Pons (tissue), 1 donor: ENCODE results near the gene BUB1B.

Experiments used
- DNase-seq: peaks from one replicate; pipeline ENCODE4 v3.0.0-alpha.2; 2016; ENCODE audit warnings: low spot score

BUB1B gene

DNA sequence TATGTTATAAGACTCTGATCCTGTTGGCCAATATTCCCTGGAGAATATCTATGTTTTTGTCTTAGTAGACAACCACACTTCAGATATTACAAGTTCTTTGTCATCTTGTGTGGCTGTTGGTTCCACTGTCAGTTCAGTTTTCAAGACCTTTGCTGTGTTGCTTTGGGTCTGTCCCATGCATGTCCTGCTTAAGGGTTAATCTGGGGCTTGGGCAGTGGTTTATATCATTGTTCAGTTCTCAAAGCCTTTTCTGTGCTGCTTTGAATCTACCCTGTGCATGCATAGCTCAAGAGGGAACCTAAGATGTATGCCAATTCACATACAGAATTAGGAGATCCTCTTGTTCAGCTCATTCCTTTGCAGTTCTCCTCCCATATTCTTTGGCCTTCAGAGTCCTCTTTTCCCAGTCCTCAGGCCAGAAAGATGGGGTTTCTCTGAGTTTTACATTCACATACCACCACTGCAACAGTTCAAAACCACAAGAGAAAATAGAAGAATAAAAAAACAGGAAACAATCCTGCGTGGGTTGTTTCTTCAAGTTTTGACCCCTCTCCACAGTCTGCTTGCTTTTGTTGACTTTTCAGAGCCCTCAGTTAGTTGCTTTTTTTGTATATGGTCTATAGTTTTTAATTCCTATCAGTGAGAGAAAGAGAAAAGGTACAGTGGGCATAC, 21.6 kb downstream of the BUB1B start:
- DNase-seq = no peak

GRCh38 chr15:40183636-40184463, 23.0 kb downstream of the BUB1B start:
- DNase-seq = peak; percentile 19

DNA sequence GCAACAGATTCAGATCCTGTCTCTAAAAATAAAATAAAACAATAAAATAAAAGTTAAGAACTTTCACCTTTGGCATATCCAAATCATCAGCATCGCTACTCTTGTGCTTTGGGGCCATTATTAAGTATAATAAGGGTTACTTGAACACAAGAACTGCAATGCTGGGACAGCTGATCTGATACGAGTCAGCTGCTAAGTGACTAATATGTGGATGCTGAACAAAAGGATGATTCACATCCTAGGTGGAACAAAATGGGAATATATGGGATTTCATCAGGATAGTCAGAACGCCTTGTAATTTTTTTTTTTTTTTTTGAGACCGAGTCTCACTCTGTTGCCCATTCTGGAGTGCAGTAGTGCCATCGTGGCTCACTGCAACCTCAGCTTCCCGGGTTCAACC, 29.7 kb downstream of the BUB1B start:
- no peak for DNase-seq

DNA sequence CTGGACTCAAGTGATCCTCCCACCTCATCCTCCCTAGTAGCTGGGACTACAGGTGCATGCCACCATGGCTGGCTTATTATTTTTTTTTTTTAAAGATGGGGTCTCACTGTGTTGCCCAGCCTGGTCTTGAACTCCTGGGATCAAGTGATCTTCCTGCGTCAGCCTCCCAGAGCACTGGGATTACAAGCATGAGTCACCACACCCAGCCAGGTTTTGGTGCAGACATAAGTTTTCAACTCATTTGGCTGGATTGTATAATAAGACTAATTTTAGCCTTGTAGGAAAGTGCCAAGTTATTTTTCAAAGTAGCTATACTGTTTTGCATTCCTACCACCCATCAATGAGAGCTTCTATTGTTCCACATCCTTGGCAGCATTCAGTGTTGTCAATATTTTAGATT, 32.1 kb downstream of the BUB1B start:
- no peak for DNase-seq

- no peak for DNase-seq
These were observed 36.6 kb downstream of the BUB1B start for GRCh38 chr15:40197434-40197833.

GRCh38 chr15:40198355-40199085, 37.7 kb downstream of the BUB1B start:
- DNase-seq = no peak

DNA sequence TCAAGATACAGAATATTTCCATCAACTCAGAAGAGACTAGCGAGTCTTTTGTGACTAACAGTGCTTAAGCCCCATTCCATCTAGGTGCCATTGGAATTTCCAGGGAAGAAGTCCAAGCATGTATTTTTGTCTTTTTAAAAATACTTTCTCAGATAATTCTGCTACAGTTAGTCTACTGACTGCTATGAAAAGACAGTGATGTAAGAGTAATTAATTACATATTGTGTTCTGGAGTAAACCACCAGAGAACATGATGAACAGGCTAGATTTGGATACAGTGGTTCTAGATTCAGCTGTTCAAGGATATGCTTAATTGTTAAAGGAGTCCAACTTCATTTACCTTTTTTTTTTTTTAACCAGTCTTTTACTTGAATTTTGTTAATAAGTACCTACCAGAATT, 43.2 kb downstream of the BUB1B start:
- no peak for DNase-seq

- DNase-seq = peak; percentile 86
These were observed 56.4 kb downstream of the BUB1B start for GRCh38 chr15:40217166-40217824.

DNA sequence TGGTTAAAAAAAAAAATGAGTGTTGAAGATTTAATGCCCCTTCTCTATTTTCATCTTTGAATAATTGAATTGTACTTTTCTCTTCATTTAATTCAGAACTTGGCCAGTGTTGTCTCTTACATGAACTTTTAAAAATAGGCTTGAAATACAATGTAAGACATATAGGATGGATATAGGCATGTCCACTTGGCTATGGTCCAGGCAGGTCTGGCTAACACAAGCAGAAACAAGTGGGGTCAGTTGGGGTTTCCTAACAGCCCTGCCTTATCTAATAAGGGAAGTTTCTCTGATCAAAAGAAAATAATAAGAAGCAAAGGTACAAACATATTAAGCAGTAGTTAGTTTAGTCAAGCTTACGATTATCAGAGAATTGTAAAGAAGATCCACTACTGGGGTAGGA, 58.9 kb downstream of the BUB1B start:
- no peak for DNase-seq

DNA sequence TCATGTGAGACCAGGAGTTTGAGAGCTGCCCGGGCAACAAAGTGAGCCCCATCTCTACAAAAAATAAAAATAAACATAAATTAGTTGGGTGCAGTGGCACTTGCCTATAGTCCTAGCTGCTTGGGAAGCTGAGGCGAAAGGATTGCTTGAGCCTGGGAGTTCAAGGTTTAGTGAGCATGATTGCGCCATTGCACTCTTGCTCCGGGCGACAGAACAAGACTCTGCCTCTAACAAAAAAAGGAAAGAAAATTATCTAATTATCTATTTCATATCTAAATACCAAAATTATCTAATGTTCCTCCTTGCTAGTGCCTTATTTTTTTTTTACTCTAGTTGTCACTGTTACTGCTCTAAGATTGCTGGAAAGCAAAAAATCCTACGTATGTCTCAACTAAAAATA, 61.3 kb downstream of the BUB1B start:
- no peak for DNase-seq

GRCh38 chr15:40226736-40227135, 65.9 kb downstream of the BUB1B start:
- DNase-seq = no peak

DNA sequence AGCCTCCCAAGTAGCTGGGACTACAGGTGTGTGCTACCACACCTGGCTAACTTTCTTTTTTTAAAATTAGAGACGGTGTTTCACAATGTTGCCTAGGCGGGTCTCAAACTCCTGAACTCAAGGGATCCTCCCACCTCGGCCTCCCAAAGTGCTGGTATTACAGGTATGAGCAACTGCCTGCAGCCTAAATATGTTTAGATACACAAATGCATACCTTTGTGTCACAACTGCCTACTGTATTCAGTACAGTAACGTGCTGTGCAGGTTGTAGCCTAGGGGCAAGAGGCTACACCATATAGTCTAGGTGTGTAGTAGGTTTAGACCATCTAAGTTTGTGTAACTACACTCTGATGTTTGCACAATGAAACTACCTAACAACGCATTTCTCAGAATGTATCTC, 68.4 kb downstream of the BUB1B start:
- DNase-seq = no peak

GRCh38 chr15:40229956-40230355, 69.1 kb downstream of the BUB1B start:
- no peak for DNase-seq

- no peak for DNase-seq
These were observed 71.8 kb downstream of the BUB1B start for GRCh38 chr15:40232625-40233070.

DNA sequence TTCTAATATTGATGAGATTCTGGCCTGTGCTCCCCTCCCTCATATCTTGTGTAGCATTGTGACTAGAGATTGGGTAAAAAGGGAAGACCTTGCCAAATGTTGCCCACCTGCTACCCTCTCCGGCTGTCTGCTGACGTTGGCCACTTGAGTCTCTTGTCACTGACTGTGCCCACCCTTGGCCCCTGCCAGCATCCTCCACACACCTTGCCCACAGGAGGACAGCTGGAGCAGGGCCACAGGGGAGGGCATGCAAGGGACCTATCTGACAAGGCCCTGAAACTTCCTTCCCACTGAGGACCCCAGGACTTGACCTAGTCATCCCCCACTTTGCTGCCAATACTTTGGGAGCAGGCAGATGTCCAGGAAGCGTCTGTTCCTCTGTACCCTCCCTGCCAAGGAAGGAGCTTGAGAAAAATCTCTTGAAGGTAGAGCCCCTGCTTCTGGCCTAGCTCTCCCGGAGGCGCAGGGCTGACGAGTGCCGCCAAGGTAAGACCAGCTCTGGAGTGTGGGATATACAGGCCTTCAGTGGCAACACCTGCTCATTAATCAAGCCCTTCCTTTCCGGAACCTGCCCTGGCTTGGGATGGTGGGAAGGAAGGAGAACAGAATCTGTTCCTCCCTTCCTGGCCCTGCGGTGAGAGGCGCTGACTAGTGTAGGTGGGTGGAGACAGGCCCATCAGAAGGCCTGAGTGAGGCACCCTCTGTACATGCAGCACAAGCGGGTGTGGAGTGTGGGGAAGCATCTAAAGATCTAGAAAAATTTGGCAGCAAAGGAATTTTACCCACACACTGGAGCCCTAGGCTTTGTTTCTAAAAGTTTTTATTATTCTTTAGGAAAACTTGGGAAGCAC, 73.1 kb downstream of the BUB1B start:
- no peak for DNase-seq

DNA sequence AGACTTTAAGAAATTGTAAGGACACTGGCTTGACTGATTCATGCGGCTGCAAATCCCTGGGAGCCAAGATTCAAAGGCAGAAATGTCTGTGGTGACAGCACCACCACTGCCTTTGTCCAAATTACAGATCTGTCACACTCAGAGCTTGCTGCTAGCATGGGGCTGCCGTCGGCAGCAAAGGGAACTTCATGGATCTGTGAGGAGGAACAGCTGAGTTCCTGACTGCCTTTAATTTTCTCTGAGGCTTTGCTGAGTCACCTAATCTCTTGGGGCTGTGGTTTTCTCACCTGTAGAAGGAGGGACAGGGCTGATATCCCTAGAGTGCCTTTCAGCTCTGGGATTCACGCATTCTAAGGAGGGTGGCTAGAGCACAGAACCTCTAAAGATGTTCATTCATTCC, 73.9 kb downstream of the BUB1B start:
- DNase-seq = peak; percentile 31

DNA sequence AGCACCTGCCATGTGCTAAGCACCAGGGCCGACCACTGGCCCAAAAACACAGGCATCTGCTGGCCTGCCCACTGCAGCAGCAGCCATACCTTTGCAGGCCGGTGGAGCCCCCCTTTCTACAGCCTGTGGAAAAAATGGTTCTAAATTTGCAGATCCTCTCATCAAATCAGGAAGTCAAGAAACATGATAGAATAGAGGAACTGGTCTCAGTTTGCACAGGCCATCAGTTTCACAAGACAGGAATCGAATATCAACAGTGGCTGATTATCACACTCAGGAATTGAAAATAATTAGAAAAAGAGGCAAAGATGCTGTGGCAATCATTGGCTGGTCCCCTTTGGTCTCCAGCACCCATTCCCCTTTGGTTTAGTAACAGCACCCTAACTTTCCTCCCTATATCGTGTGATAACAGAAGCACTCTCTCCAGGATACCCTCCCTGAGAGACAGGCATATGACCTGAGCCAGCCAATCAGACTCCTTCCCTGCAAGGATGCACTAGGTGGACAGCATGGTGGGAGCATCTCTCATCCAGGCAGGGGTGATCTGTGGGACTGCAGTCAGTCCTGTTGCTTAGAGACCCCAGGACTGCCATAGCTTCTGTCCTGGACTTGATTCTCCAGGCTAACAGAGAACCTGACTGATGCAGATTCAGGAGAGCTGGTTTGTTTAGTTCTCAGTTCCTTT, 74.5 kb downstream of the BUB1B start:
- peak; percentile 66 for DNase-seq

- DNase-seq = no peak
These were observed 77.9 kb downstream of the BUB1B start, which contains the start of gene PAK6 for GRCh38 chr15:40238532-40239403. Gene PAK6 (plus strand): TSS chr15:40239063. CDS start chr15:40264786, 25,723 bp downstream.

DNA sequence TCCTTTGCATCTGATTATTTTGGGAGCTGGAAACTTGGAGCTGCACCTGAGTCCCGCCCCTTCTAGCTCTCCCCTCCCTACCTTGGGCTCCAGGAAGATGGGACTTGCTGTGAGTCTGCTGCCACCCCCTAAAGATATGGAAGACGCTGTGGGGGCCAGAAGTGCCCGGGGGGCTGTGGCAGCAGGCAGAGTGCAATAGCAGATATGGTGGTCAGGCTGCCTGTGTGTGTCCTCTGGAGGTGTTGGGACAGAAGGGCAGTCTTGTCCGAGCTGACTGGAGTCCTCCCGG, 78.5 kb downstream of the BUB1B start:
- no peak for DNase-seq
